GM19328 (cell line): ENCODE results near the gene FAM83E.
"Not testable (repeated sequence)": the region's sequence is repeated elsewhere in the genome, so short reads cannot be mapped to it uniquely, and the experiment has no call there.

Source experiments
- ATAC-seq: cut with Tn5 transposase; IDR thresholded peaks from one replicate; pipeline ENCODE4 v1.9.1; 2021; ENCODE audit warnings: mild to moderate bottlenecking, moderate library complexity; ENCODE audit not compliant: unreplicated experiment

The FAM83E gene

DNA sequence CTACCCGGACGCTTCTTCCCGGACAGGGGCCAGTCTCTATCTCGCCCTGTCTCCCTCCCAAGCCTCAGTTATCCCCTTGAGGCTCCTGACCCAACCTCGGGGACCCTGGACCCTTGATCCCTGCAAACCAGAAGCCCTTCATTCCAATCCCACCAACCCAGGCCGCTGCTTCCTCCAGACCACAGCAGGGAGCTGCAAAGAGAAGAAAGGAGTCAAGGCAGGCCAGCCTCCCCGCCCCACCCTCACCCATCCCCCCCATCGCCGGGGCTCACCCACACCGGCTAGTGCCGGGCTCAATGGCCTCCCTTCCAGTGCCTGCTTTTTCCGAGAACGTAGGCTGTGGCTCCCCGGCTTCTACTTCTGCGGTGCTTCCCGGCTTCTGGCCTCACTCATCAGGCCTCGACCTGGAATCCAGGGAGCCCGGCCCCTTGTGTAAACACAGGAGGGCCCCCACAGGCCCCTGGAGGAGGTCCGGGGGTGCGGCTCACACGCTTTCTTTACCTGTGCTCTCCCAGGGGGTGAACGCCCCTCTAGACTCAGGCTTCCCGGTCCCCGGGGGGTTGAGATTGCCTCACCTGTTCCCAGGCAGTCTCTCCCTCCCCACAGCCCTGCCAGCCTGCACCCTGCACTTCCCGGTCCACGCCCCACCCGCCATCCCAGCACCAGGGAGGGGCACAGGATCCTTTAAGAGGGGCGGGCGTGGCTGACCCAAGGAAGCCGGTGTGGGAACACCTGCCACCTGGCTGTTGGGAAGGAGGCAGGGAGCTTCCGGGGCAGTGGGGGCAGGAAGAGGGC is at the start of gene FAM83E:
TSS of gene FAM83E (minus strand) at position 641 of the 795 bp plus-strand sequence. CDS start 1,704 bp downstream, outside the sequence.
- no peak for ATAC-seq

GRCh38 chr19:48664476-48664875 is 49.6 kb upstream of the FAM83E start:
- no peak for ATAC-seq

- ATAC-seq = no peak
Measured at GRCh38 chr19:48663667-48664066, 48.8 kb upstream of the FAM83E start.

GRCh38 chr19:48661711-48662090 is 46.8 kb upstream of the FAM83E start:
- no peak for ATAC-seq

DNA sequence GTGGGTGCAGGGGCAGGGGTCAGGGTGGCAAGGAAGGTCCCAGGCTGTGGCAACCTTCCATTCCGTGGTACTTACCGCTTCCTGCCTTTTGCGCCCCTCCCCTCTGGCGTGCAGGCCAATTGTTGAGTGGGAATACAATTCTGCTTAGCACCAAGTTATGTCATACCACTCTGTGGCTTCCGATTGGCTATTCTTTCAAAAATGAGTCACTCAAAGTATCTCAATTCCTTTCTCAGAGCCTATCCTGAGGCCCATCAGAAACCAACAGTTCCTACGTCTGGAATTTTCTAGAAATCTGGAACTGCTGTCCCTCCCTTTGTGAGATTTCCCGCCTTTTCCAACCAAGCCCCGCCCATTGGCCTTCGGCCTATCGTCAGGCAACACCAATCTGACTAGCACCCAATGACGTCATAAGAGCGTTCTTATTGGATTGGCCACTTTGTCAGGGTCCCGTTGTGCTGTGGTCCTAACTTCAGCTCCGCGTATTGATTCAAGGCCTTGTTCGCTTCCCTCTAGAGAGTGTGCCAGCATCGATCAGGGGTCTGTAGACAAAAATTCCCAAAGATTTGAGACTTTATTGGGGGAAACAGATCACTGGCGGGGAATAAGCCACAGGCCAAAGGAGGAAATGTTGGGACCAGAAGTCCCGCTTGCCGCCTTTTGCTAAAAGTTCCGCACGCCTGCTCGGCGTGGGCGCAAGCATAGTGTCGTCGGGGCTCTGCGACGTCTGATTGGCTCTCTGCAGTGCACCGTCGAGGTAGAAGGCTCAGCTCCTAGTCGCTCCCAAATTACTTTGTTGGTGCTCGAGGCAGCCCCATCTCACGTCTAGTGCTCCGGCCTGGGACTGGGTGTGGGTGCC is 46.2 kb upstream of the FAM83E start:
- no peak for ATAC-seq

DNA sequence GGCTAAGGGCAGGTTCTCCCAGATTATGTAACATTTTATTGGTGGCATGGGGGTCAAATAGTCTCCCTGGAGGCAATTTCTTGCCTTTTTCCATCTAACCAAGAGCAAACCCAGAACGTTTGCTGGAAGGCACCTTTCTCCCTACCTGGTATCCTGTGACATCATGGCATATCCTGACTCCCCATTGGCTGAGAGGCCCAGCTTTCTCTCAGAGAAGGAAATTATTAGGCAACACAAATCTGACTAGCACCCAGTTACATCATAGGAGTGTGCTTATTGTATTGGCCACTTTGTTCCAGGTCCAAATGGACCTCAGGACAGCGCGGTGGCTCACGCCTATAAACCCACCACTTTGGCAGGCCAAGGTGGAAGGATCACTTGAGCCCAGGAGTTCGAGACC is 44.9 kb upstream of the FAM83E start:
- ATAC-seq = no peak

DNA sequence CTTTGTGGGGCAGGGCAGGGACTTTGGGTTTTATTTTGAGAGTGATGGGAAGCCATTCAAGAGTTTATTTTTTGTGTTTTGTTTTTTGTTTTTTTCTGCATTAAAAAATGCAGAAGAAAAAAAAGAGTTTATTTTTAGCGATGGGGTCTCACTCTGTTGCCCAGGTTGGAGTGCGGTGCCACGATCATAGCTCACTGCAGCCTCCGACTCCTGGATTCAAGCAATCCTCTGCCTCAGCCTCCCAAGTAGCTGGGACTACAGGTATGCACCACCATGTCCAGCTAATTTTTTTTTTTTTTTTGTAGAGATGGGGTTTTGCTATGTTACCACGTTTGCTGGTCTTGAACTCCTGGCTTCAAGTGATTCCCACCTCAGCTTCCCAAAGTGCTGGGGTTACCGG is 43.6 kb upstream of the FAM83E start:
- ATAC-seq = no peak

DNA sequence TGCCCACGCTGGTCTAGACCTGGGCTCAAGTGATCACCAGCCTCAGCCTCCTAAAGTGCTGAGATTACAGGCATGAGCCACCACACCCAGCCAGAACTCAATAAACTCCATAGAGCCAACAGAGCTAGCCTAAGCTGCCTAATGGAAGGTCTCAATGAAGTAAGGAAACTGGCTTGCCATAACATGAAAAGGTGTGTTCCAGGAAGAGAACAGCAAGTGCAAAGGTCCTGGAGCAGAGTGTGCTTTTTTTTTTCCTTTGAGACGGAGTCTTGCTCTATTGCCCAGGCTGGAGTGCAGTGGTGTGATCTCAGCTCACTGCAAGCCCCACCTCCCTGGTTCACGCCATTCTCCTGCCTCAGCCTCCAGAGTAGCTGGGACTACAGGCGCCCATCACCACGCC is 43.0 kb upstream of the FAM83E start:
- ATAC-seq = not testable (repeated sequence)

DNA sequence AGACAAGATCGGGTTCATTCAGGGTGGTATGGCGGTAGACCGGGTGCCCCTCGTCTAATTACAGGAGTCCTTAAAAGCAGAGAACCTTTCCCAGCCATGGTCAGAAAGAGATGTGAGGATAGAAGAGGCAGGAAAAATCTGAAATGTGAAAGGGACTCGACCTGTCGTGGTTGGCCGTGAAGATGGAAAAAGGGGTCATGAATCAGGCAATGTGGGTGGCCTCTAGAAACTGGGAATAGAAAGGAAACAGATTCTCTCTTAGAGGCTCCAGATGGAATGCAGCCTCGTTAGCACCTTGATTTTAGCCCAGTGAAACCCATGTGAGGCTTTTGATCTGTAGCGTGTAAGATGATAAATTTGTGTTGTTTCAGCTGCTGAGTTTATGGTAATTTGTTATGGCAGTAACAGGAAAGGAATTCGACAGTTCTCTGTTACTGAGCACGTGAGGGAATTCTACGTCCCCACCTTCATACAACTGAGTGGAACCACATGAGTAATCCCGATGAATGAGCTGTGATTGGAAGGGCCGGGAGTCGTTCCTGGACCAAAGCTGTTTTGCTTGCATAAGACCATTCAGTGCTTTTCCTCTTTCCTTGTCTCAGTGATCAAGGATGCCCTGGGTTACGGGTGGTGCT is 42.1 kb upstream of the FAM83E start:
- no peak for ATAC-seq

- ATAC-seq = no peak
Measured at GRCh38 chr19:48654299-48655059, 39.6 kb upstream of the FAM83E start.

DNA sequence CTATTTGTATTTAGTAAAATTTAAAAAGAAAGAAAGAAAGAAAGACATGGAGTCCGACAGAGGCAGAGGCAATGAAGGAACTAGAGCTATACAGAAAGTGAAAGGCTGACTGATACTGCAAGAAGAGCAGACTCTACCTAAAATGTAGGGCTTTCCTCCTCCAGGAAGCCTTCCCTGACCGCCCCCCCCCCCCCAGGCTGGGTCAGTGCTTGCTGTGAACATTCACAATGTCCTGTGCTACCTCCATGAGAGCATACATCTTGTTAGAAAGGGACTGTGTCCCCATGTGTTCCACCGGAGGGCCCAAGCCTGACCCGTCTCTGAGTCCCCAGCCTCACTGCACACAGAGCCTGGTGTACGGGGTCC is 36.8 kb upstream of the FAM83E start:
- ATAC-seq = no peak

DNA sequence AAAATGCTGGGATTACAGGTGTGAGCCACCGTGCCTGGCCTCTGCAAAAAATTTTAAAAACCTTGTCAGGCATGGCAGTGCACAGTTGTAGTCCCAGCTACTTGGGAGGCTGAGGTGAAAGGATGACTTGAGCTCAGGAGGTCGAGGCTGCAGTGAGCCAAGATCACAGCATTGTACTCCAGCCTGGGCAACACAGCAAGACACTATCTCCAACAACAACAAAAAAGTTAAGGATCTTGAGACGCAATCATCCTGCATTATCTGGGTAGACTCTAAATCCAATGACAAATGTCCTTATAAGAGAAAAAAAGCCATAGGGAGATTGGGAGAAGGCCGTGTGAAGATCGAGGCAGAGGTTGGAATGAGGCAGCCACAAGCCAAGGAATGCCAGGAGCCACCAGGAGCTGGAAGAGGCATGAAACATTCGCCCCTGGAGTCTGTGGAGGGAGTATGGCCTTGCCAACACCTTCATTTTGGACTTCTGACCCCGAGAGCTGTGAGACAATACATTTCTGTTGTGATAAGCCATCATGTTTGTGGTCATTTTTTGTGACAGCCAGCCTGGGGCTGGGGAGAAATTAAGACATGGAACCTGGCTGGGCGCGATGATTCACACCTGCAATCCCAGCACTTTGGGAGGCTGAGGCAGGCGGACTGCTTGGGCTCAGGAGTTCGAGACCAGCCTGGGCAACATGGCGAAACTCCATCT is 36.3 kb upstream of the FAM83E start:
- no peak for ATAC-seq

- no peak for ATAC-seq
Measured at GRCh38 chr19:48648134-48648533, 33.3 kb upstream of the FAM83E start.

DNA sequence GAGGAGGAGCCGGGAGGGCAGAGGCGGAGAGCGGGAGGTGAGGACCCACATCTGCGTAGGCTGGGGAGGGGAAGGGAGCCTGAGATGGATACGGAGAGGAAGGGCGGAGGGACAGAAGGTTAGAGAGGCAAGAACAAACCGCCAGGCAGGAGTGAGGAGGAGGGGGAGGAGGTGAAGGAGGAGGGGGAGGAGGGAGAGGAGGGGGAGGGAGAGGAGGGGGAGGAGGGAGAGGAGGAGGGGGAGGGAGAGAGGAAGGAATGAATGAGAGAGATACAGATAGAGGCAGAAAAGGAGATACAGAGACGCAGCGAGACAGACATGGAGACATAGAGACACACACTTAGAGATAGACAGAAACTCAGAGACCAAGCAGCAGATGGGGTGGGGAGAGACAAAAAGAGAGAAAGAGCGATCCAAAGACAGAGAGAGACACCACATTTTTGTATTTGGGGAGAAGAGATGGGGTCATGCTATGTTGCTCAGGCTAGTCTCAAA is 31.9 kb upstream of the FAM83E start:
- ATAC-seq = no peak

- peak; percentile 69 for ATAC-seq
Measured at GRCh38 chr19:48646001-48646721, 31.3 kb upstream of the FAM83E start, which contains the start of gene CA11. Gene CA11 (minus strand): TSS chr19:48646187. CDS start chr19:48645632, 555 bp downstream.

DNA sequence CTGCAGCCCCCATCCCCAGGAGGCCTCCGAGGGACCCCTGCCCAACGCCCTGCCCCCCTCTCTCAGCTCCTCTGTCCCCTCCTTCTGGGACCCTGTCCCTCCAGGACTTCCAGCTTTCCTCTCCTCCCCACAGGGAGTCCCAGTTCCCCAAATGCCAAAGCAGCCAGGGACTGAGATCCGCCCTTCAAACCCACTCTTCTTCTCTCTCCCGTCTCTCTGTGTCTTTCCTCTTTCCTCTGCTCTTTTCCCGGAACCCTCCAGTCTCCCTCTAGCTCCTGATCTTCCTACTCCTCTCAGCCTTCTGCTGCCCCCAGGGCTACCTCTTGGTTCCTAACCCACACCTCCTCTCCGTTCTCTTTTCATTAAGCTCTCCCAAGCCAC is 30.7 kb upstream of the FAM83E start:
- ATAC-seq = no peak

GRCh38 chr19:48644839-48645619 is 30.2 kb upstream of the FAM83E start:
- no peak for ATAC-seq

DNA sequence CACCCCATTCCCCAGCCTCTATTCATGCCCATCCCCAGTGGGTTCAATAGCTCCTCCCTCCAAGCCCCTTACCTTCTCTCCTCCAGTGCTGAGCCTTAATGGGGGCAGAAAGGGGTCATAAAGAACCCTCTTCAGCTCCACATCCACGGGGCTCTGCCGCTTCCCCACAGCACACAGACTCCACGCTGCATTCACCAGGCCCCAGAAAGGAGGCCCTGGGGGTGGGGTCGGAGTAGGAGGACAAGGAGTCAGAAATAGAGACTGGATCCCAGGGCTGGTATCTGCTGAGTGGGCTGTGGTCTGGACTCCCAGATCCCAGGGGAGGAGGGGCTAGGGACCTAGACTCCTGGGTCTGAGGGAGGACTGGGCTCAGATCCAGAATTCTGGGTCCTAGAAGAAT is 29.5 kb upstream of the FAM83E start:
- no peak for ATAC-seq

DNA sequence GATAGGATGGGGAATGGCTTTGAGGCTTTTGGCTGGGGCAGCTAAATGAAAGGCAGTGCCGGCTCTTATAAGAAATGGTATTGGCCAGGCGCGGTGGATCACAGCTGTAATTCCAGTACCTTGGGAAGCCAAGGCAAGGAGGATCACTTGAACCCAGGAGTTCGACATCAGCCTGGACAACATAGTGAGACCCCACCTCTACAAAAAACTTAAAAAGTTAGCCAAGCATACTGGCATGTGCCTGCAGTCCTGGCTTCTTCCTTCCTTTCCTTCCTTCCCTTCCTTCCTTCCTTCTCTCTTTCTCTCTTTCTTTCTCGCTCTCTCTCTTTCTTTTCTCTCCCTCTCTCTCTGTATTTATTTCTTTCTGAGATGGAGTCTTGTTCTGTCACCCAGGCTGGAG is 28.0 kb upstream of the FAM83E start:
- no peak for ATAC-seq
